Measurements from ENCODE around the gene SELENOF. TPM values are rescaled to one million over a fixed set of nuclear protein-coding genes. Genes with fewer than 3 reads are reported as not detected.

SELENOF gene
- total RNA-seq, 2 experiments from 2014 or later = 115 to 131 TPM

DNA sequence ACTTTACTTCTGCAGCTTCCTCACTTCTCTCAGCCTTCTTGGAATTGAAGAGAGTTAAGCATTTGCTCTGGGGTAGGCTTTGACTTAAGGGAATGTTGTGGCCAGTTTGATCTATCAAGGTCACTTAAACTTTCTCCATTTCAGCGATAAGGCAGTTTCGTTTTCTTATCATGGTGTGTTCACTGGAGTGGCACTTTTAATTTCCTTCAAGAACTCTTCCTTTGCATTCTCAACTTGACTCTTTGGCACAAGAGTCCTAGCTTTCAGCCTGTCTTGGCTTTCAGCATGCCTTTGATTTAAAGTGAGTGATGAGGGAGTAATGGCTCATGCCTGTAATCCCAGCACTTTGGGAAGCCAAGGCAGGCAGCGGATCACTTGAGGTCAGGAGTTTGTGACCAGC lies 39.2 kb upstream of the SELENOF start:
- H3K4me1 Mint-ChIP-seq (ENCODE audit: low read depth) = peaks cover 7% of the 10 kb centered on the region

DNA sequence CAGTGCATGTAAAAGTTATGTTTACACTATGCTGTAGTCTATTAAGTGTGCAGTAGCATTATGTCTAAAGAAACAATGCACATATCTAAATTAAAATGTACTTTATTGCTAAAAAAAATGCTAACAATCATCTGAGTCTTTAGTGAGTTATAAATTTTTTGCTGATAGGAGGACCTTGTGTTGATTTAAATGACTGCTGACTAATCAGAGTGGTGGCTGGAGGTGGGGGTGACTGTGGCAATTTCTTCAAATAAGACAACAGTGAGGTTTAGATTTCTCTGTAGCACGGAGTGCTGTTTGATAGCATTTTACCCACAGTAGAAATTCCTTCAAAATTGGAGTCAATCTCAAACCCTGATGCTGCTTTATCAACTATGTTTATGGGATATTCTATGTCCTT lies 37.5 kb upstream of the SELENOF start:
- Mint-ChIP-seq H3K27me3 (no peaks in the 10 kb centered on the region), H3K9me3 (no peaks in the 10 kb centered on the region), H3K4me3 (no peak overlapping the region), H3K36me3 (ENCODE audit: low read depth) (no peaks in the 10 kb centered on the region), H3K27ac (no peak overlapping the region), H3K4me1 (ENCODE audit: low read depth) (peaks cover 7% of the 10 kb centered on the region)
- no peak for ATAC-seq
- intact Hi-C loops (cut with micrococcal nuclease) = no loop called here
- DNase-seq = no peak
- CTCF ChIA-PET = no interaction called here
- TF ChIP-seq, protein P1, sequence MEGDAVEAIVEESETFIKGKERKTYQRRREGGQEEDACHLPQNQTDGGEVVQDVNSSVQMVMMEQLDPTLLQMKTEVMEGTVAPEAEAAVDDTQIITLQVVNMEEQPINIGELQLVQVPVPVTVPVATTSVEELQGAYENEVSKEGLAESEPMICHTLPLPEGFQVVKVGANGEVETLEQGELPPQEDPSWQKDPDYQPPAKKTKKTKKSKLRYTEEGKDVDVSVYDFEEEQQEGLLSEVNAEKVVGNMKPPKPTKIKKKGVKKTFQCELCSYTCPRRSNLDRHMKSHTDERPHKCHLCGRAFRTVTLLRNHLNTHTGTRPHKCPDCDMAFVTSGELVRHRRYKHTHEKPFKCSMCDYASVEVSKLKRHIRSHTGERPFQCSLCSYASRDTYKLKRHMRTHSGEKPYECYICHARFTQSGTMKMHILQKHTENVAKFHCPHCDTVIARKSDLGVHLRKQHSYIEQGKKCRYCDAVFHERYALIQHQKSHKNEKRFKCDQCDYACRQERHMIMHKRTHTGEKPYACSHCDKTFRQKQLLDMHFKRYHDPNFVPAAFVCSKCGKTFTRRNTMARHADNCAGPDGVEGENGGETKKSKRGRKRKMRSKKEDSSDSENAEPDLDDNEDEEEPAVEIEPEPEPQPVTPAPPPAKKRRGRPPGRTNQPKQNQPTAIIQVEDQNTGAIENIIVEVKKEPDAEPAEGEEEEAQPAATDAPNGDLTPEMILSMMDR (IDR thresholded peaks at IDR 0.05) = no peak
- POLR2A ChIA-PET = interaction anchor here (0.7 kb wide), 1 partner anchor 139 kb away, joined by 3 read pairs; no protein-coding TSS in a partner anchor

More for the DNA sequence above, 39.2 kb upstream of the SELENOF start:
- ChIA-PET POLR2A (no interaction called here), CTCF (no interaction called here)
- no peak overlapping the region for H3K27ac Mint-ChIP-seq
- no peak for ATAC-seq
- no peaks in the 10 kb centered on the region for H3K9me3 Mint-ChIP-seq
- TF ChIP-seq, protein P1 (IDR thresholded peaks at IDR 0.05) = no peak
- intact Hi-C loops (cut with micrococcal nuclease) = no loop called here
- no peaks in the 10 kb centered on the region for H3K36me3 Mint-ChIP-seq (ENCODE audit: low read depth)
- no peaks in the 10 kb centered on the region for H3K27me3 Mint-ChIP-seq
- DNase-seq = no peak
- no peak overlapping the region for H3K4me3 Mint-ChIP-seq

DNA sequence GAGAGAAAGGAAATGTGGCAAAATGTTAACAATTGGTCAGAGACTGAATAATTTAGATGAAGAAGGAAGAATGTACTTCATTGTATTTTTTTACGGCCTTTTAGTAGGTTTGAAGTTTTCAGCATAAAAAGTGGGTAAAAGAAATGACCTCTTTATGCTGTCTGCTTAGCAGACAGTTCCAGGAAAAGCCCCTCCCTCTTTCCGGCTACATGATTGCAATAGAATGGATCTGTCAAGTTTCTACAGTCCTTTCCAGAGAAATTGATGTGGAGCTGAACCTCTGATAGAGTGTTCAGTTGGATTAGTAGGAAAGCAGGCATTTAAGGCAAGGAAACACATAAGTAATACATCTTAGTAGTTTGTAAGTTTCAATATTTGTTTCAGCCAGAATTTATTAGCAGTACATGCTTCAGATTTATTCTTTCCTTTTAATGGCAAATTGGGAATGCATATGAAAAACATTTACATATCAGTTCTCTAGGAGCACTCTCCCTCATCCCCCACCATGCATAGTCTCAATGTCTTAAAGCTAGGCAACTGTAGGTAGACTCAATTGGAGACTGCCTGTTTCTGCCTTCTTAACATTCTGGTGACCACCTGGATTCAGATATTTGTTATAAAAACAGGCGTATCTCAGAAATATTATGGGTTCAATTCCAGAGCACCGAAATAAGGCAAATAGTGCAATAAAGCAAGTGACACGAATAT lies 36.9 kb upstream of the SELENOF start:
- H3K9me3 Mint-ChIP-seq = no peaks in the 10 kb centered on the region
- ATAC-seq = no peak
- H3K27ac Mint-ChIP-seq = no peak overlapping the region
- H3K36me3 Mint-ChIP-seq (ENCODE audit: low read depth) = no peaks in the 10 kb centered on the region
- ChIA-PET CTCF (no interaction called here), POLR2A (interaction anchor here (0.7 kb wide), 1 partner anchor 138 kb away, joined by 3 read pairs; no protein-coding TSS in a partner anchor)
- TF ChIP-seq, protein P1 (IDR thresholded peaks at IDR 0.05) = no peak
- no peaks in the 10 kb centered on the region for H3K27me3 Mint-ChIP-seq
- peaks cover 7% of the 10 kb centered on the region for H3K4me1 Mint-ChIP-seq (ENCODE audit: low read depth)
- intact Hi-C loops (cut with micrococcal nuclease) = no loop called here
- DNase-seq = no peak
- no peak overlapping the region for H3K4me3 Mint-ChIP-seq

DNA sequence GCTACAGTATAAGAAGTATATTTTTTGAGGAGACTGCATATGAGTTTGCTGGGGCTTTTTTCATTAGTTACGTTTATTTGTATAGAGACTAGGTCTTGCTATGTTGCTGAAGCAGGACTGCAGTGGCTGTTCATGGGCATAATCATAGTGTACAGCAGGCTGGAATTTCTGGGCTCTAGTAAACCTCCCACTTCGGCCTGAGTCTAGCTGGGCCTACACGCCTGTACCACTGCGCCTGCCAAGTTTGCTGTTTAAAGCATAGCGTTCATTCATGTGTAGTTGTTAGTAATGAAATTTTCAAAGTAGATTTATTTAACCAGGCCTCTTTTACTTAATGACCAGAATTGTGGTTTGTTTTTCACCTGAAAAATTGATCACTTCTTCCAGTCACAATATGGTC lies 34.3 kb upstream of the SELENOF start:
- TF ChIP-seq, protein P1 (IDR thresholded peaks at IDR 0.05) = no peak
- intact Hi-C loops (cut with micrococcal nuclease) = no loop called here
- no peak overlapping the region for H3K27ac Mint-ChIP-seq
- no peaks in the 10 kb centered on the region for H3K9me3 Mint-ChIP-seq
- ChIA-PET POLR2A (no interaction called here), CTCF (interaction anchor here (1.0 to 1.3 kb wide), 2 partner anchors 14 to 135 kb away, joined by 3 read pairs; no protein-coding TSS in a partner anchor)
- DNase-seq (no peak), ATAC-seq (no peak)
- no peaks in the 10 kb centered on the region for H3K27me3 Mint-ChIP-seq
- H3K36me3 Mint-ChIP-seq (ENCODE audit: low read depth) = no peaks in the 10 kb centered on the region
- no peak overlapping the region for H3K4me3 Mint-ChIP-seq
- no peaks in the 10 kb centered on the region for H3K4me1 Mint-ChIP-seq (ENCODE audit: low read depth)

DNA sequence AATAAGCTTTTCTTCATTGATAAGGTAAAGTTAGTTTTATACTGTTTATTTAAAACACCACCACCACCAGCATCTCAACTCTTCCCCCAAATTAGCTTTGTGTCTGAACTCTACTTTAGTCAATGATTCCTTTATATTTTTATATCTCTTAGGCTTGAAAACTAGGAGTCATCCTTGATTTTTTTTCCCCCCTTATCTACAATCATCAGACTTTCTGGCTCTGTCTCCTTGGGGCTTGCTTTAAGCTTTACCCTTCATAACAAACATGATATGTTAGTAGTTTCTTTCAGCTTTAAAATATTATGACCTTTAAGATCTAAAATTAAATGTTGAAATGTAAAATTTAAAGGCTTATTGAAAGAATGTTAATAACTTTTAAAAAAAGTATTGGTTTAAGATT lies 28.8 kb upstream of the SELENOF start:
- Mint-ChIP-seq H3K27ac (no peak overlapping the region), H3K4me1 (ENCODE audit: low read depth) (peaks cover 8% of the 10 kb centered on the region), H3K27me3 (no peaks in the 10 kb centered on the region), H3K36me3 (ENCODE audit: low read depth) (no peaks in the 10 kb centered on the region), H3K9me3 (no peaks in the 10 kb centered on the region), H3K4me3 (no peak overlapping the region)
- ATAC-seq (no peak), DNase-seq (no peak)
- CTCF ChIA-PET = interaction anchor here (0.6 to 1.4 kb wide), 4 partner anchors 13 to 141 kb away, joined by 3 to 4 read pairs (median 3); no protein-coding TSS in a partner anchor
- intact Hi-C loops (cut with micrococcal nuclease) = no loop called here
- POLR2A ChIA-PET = no interaction called here
- TF ChIP-seq, protein P1 (IDR thresholded peaks at IDR 0.05) = no peak
